Kidney epithelial cell (primary cell): ENCODE measurements around the gene GCK. TPM values are rescaled to one million over a fixed set of nuclear protein-coding genes. Genes with fewer than 3 reads are reported as not detected.

Source experiments
- DNase-seq: peaks from one replicate; pipeline ENCODE4 v3.0.0-alpha.2; 2010; ENCODE audit warnings: low read depth
- H3K27me3 ChIP-seq: 2 replicates; pipeline ENCODE4 v1.6.0; 2011; ENCODE audit warnings: low read length; ENCODE audit not compliant: control insufficient read depth, insufficient read depth
- H3K36me3 ChIP-seq: 2 replicates; pipeline ENCODE4 v1.5.1; 2011; ENCODE audit warnings: low read length; ENCODE audit not compliant: control insufficient read depth, insufficient read depth
- H3K4me3 ChIP-seq: 2 replicates; pipeline ENCODE4 v1.5.1; 2011; ENCODE audit warnings: low read depth, mild to moderate bottlenecking, control low read depth, low read length
- total RNA-seq: library from RNA; depleted of rRNA; stranded (reverse); fragments of >200 nt; gene quantifications from 2 replicates; pipeline ENCODE4 v1.2.3, GENCODE V29; 2015
- TF ChIP-seq, protein P1 (sequence below): IDR thresholded peaks from 2 replicates; pipeline ENCODE4 v1.5.1; 2011; ENCODE audit warnings: mild to moderate bottlenecking, moderate library complexity, low read length, control low read depth, inconsistent platforms; ENCODE audit not compliant: insufficient read depth, poor library complexity, severe bottlenecking

GCK gene
- total RNA-seq, 1 donor from 2014 or later = 2.3 TPM

DNA sequence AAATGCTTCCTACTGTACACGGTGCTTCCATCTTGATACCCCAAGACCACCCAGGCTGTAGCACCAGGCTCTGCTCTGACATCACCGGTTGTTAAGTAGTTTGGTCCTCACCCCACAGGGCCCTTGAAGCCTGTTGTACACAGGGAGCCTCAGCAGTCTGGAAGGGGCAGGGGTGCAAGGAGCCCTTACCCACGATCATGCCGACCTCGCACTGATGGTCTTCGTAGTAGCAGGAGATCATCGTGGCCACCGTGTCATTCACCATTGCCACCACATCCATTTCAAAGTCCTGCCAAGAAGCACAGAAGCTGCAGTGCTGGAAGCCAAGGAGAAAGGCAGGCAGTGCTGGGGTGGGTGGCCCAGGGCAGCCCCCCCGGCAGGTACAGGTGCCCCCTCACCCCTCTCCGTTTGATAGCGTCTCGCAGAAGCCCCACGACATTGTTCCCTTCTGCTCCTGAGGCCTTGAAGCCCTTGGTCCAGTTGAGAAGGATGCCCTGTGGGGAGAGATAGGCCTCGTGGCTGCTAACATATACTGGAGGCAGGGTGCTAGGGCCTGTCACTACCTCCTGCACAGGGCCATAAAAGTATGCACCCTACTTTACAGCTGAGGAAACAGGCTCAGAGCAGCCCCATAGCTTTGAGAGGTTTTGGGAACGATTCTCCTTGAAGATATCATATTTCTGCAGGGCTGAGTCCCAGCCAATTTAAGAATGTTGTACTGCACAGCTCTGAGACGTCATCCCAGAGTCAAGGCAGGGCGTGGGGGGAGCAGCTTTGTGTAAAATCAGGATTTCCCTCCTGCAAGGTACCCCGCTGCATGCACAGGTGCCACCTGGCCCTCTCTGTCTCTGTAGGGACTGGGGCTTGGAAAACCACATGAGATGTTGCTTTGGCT lies 39.4 kb downstream of the GCK start:
- Histone ChIP-seq H3K27me3 (peaks cover 20% of the 10 kb centered on the region), H3K36me3 (no peaks in the 10 kb centered on the region), H3K4me3 (no peak overlapping the region)
- DNase-seq = no peak
- TF ChIP-seq, protein P1, sequence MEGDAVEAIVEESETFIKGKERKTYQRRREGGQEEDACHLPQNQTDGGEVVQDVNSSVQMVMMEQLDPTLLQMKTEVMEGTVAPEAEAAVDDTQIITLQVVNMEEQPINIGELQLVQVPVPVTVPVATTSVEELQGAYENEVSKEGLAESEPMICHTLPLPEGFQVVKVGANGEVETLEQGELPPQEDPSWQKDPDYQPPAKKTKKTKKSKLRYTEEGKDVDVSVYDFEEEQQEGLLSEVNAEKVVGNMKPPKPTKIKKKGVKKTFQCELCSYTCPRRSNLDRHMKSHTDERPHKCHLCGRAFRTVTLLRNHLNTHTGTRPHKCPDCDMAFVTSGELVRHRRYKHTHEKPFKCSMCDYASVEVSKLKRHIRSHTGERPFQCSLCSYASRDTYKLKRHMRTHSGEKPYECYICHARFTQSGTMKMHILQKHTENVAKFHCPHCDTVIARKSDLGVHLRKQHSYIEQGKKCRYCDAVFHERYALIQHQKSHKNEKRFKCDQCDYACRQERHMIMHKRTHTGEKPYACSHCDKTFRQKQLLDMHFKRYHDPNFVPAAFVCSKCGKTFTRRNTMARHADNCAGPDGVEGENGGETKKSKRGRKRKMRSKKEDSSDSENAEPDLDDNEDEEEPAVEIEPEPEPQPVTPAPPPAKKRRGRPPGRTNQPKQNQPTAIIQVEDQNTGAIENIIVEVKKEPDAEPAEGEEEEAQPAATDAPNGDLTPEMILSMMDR = no peak

DNA sequence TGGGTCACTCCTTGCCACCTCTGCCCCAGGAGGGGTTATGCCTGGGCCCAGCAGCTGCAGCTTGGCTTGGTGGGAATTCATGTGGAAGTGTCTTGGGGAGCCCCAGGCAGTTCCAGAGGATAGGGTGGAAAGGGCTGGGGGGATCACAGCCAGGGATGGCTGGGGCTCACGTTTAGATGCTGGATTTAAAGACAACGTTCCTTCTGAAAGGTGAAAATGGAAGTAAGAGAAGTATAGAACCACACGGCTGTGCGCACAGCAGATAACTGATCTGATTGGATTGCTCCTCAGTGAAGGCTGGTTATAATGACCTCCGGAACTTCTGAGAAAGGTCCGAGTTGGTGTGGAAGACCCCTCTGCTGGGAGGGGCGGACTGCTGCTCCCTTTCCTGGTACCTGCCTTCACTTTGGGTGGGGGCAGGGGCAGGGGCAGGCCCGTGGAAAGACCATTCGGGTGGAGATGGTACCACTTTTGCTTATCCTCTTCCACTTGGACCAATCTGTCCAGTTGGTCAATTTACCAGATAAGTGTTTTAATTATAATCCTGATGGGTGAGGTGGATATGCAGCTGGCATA lies 40.2 kb downstream of the GCK start:
- TF ChIP-seq, protein P1 = no peak
- Histone ChIP-seq H3K36me3 (no peaks in the 10 kb centered on the region), H3K4me3 (no peak overlapping the region), H3K27me3 (peaks cover 27% of the 10 kb centered on the region)
- no peak for DNase-seq

DNA sequence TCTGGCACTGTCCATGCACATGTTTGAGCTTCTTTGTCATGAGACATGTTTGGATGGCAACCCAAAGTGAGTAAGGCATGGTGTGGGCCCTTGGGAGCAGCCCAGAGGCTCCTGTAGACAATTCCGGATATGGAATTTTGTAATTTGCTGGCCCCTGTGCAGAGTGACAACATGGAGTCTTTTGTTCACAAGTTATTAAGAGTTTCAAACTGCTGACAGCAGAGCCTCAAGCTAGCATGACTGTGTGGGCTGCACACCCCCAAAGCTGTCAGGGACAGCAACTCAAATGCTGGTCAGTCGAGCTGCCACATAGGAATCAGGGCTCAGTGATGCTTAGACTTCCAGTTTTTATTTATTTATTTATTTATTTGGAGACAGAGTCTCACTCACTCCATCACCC lies 41.1 kb downstream of the GCK start:
- Histone ChIP-seq H3K4me3 (no peak overlapping the region), H3K36me3 (no peaks in the 10 kb centered on the region), H3K27me3 (peaks cover 30% of the 10 kb centered on the region)
- no peak for DNase-seq
- TF ChIP-seq, protein P1 = no peak

DNA sequence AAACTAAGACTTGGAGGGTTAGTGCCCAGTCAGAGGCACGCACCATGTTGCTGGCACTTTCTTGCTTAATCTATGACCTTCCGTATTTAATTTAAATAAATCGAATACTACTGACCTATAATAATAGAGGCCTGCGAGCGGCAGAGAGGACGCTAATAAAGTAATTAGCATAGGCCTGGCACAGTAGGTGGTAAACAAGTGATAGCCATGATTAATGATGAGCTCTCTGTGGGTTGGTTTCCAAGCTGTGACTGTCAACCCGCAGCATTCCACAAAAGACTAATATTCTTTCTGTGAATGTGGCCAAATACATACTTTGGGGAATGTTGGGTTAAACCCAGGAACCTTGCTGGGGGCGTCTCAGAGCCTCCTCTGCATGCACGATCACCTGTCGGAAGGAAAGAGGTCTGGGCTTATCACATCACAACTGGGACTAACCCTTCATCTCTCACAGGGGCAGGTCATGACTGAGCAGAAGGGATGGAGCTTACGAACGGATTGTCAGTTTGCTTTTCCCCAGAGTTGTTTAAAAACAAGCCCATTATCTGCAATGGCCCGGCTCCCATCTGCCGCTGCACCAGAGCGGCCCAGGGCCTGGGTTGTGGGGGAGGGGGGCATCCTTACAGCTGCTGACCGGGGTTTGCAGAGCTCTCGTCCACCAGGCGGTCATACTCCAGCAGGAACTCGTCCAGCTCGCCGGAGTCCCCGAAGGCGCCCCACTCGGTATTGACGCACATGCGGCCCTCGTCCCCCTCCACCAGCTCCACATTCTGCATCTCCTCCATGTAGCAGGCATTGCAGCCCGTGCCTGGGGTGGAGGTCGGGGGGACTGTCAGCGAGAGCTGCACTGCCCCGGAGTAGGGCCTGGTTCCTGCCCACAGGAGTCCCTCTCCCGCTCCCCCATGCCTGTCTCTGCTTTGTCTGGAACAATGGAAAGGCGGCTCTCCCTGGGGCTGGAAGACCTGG lies 41.9 kb downstream of the GCK start:
- Histone ChIP-seq H3K4me3 (no peak overlapping the region), H3K27me3 (peaks cover 30% of the 10 kb centered on the region), H3K36me3 (no peaks in the 10 kb centered on the region)
- TF ChIP-seq, protein P1 = no peak
- no peak for DNase-seq

DNA sequence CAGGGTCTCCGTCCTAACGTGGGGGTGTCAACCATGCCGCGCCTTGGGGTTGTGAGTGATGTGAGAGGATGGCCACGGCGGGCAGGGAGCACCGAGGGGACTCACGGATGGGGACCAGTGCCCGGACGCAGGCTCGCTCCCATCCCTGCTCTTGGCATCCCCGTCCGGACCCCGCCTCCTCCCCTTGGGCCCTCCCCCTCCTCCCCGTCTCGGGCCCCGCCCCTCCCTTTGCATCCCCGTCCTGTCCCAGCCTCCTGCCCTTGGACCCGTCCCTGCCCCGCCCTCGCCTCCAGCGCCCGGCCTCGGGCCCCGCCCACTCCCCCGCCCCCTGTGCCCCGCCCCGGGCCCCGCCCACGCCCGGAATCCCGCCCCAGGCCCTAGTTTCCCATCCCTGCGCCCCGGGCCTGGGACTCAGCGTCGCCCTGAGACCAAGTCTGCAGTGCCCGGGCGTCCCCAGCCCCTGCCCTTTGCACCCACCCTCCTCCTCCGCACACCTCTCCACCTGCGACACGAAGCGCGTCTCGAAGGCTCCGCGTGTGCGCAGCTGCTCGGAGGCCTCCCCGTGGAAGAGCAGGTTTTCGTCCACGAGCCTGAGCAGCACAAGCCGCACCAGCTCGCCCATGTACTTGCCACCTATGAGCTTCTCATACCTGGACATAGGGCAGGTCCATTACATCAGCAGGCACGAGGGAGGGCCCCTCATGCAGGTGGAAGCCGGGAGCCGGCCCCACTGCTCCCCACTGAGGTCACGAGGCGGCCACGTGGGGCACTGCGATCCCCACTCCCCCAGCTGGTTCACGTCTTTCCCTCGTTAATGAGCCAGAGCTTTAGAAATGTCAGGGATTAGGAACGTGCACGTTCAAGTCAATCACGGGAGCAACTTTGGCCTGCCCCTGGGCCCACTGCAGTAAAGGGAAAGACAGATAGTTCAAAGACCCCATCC lies 43.0 kb downstream of the GCK start:
- TF ChIP-seq, protein P1 = no peak
- DNase-seq = no peak
- Histone ChIP-seq H3K27me3 (peaks cover 30% of the 10 kb centered on the region), H3K4me3 (peak overlapping the region; percentile 35), H3K36me3 (no peaks in the 10 kb centered on the region)
